ENCODE results near the gene TENM4. TPM values are rescaled to one million over a fixed set of nuclear protein-coding genes. Genes with fewer than 3 reads are reported as not detected.

Gene TENM4
- total RNA-seq, 4 donors from 2014 or later = 1.1 to 2.7 (median 2.0) TPM

- no peak for TF ChIP-seq POLR2A (IDR thresholded peaks at IDR 0.05)
- TF ChIP-seq, protein P1, sequence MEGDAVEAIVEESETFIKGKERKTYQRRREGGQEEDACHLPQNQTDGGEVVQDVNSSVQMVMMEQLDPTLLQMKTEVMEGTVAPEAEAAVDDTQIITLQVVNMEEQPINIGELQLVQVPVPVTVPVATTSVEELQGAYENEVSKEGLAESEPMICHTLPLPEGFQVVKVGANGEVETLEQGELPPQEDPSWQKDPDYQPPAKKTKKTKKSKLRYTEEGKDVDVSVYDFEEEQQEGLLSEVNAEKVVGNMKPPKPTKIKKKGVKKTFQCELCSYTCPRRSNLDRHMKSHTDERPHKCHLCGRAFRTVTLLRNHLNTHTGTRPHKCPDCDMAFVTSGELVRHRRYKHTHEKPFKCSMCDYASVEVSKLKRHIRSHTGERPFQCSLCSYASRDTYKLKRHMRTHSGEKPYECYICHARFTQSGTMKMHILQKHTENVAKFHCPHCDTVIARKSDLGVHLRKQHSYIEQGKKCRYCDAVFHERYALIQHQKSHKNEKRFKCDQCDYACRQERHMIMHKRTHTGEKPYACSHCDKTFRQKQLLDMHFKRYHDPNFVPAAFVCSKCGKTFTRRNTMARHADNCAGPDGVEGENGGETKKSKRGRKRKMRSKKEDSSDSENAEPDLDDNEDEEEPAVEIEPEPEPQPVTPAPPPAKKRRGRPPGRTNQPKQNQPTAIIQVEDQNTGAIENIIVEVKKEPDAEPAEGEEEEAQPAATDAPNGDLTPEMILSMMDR (IDR thresholded peaks at IDR 0.05) = no peak
- no peak overlapping the region for H3K4me3 ChIP-seq
- no peaks in the 10 kb centered on the region for H3K9me3 ChIP-seq
- no peak for DNase-seq
- no peak overlapping the region for H3K27ac ChIP-seq
- no peaks in the 10 kb centered on the region for H3K27me3 ChIP-seq
- no peaks in the 10 kb centered on the region for H3K4me1 ChIP-seq
- no peaks in the 10 kb centered on the region for H3K36me3 ChIP-seq
Measured at GRCh38 chr11:79117488-79117887, 323.3 kb downstream of the TENM4 start.

- no peaks in the 10 kb centered on the region for H3K36me3 ChIP-seq
- no peaks in the 10 kb centered on the region for H3K9me3 ChIP-seq
Measured at GRCh38 chr11:79116600-79116999, 324.2 kb downstream of the TENM4 start.

DNA sequence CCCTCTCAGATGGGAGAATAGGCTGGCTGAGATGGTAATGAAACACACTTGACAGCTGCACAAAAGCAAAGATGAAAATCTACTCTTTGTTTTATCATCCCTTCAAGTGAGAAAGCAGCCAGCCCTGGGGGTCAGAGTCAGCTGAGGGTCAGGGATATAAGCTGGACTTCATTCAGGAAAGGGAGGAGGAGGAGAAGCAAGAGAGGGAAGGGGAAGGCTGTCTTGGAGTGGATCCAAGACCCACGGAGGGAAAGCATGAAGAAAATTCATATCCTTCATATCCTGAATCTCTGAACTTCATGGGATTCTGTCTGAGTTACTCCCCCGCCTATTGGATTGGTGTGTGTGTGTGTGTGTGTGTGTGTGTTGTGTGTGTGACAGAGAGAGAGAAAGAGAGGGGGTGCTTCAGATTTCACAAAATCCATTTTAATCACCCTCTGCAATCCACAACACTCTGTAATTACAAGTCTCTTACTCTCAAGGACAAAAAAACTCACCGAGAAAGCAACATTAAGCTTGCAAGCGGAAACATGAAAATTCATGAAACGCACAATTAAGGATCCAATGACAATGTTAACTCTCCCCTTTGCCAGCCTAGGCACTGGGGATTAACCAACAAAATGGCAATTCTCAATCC, 327.7 kb downstream of the TENM4 start:
- H3K36me3 ChIP-seq = no peaks in the 10 kb centered on the region
- TF ChIP-seq, protein P1 (IDR thresholded peaks at IDR 0.05) = no peak
- no peak for TF ChIP-seq POLR2A (IDR thresholded peaks at IDR 0.05)
- no peaks in the 10 kb centered on the region for H3K27me3 ChIP-seq
- H3K9me3 ChIP-seq = no peaks in the 10 kb centered on the region
- DNase-seq = no peak
- H3K27ac ChIP-seq = no peak overlapping the region
- H3K4me3 ChIP-seq = no peak overlapping the region
- H3K4me1 ChIP-seq = no peaks in the 10 kb centered on the region

More at GRCh38 chr11:79116600-79116999, 324.2 kb downstream of the TENM4 start:
- no peaks in the 10 kb centered on the region for H3K4me1 ChIP-seq
- DNase-seq = no peak
- no peak overlapping the region for H3K4me3 ChIP-seq
- no peaks in the 10 kb centered on the region for H3K27me3 ChIP-seq
- TF ChIP-seq POLR2A (IDR thresholded peaks at IDR 0.05) = no peak
- TF ChIP-seq, protein P1 (IDR thresholded peaks at IDR 0.05) = no peak
- H3K27ac ChIP-seq = no peak overlapping the region

DNA sequence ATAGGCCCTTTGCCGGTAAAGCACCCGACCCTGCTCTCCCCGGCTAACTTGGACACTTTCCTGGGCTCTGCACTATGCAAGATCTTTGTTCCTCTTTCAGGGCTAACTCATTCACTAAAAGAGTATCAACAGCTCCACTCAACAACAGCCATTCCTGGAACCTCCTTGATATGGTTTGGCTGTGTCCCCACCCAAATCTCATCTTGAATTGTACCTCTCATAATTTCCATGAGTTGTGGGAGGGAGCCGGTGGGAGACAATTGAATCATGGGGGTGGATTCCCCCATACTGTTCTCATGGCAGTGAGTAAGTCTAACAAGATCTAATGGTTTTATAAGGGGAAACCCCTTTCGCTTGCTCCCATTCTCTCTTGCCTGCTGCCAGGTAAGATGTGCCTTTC, 330.0 kb downstream of the TENM4 start:
- Histone ChIP-seq H3K36me3 (no peaks in the 10 kb centered on the region), H3K4me3 (no peak overlapping the region), H3K4me1 (no peaks in the 10 kb centered on the region), H3K27me3 (no peaks in the 10 kb centered on the region), H3K27ac (no peak overlapping the region), H3K9me3 (no peaks in the 10 kb centered on the region)
- DNase-seq = no peak
- no peak for TF ChIP-seq POLR2A (IDR thresholded peaks at IDR 0.05)
- TF ChIP-seq, protein P1 (IDR thresholded peaks at IDR 0.05) = no peak

DNA sequence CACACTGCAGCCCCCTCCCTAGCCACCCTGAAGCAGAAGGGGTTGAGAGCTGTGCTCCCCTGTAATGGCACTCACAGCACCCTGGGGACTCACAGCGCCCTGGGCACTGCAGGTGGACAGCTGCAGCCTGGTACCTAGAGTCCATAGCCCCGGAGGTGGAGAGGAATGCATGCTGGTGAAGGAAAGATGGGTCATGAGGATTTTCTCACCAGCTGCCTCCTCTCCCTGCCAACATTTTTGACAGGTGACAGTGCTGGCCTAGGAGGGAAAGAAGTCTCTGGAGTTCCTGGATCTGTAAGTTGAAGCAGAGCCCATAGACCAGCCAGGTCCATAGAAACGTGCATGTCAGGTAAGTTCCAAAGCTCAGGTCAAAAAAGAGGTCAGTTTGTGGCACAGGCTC, 330.5 kb downstream of the TENM4 start:
- Histone ChIP-seq H3K9me3 (no peaks in the 10 kb centered on the region), H3K4me1 (no peaks in the 10 kb centered on the region), H3K36me3 (no peaks in the 10 kb centered on the region), H3K27ac (no peak overlapping the region), H3K4me3 (no peak overlapping the region), H3K27me3 (no peaks in the 10 kb centered on the region)
- TF ChIP-seq, protein P1 (IDR thresholded peaks at IDR 0.05) = no peak
- TF ChIP-seq POLR2A (IDR thresholded peaks at IDR 0.05) = no peak
- DNase-seq = no peak

- DNase-seq = no peak
- Histone ChIP-seq H3K4me1 (no peaks in the 10 kb centered on the region), H3K27me3 (no peaks in the 10 kb centered on the region), H3K27ac (no peak overlapping the region), H3K9me3 (no peaks in the 10 kb centered on the region), H3K36me3 (no peaks in the 10 kb centered on the region), H3K4me3 (no peak overlapping the region)
- TF ChIP-seq, protein P1 (IDR thresholded peaks at IDR 0.05) = no peak
- no peak for TF ChIP-seq POLR2A (IDR thresholded peaks at IDR 0.05)
Measured at GRCh38 chr11:79108851-79109250, 332.0 kb downstream of the TENM4 start.

All from Peyer's patch (tissue), 4 donors.